VCaP (cell line): ENCODE measurements around the gene FOXJ1.
A peak's percentile ranks its signal among the peaks of the same experiment; 100 is the strongest.

Experiments used
- H3K27ac ChIP-seq: fragments of 450-650 bp; 2 replicates; pipeline ENCODE4 v1.5.1; 2017
- CTCF ChIP-seq: fragments of 450-650 bp; conservative IDR thresholded peaks from 2 replicates; pipeline ENCODE4 v1.5.1; 2017; ENCODE audit warnings: mild to moderate bottlenecking, moderate library complexity

The FOXJ1 gene

GRCh38 chr17:76119409-76120371 is 21.4 kb downstream of the FOXJ1 start:
- H3K27ac ChIP-seq, result no peak overlapping the region

GRCh38 chr17:76115138-76115754 is 25.8 kb downstream of the FOXJ1 start:
- TF ChIP-seq CTCF, result no peak
- H3K27ac ChIP-seq, result no peak overlapping the region

More at GRCh38 chr17:76119409-76120371, 21.4 kb downstream of the FOXJ1 start:
- TF ChIP-seq CTCF, result no peak

- no peak overlapping the region for H3K27ac ChIP-seq
- no peak for TF ChIP-seq CTCF
These were observed 29.1 kb downstream of the FOXJ1 start for GRCh38 chr17:76111956-76112355.

GRCh38 chr17:76107509-76107908 is 33.5 kb downstream of the FOXJ1 start:
- TF ChIP-seq CTCF, result peak; percentile 4; the same call in 1 of the 2 replicates
- H3K27ac ChIP-seq, result no peak overlapping the region

GRCh38 chr17:76106703-76107102 is 34.3 kb downstream of the FOXJ1 start:
- peak overlapping the region; percentile 1; the same call in 1 of the 2 replicates for H3K27ac ChIP-seq
- no peak for TF ChIP-seq CTCF

- TF ChIP-seq CTCF, result no peak
- H3K27ac ChIP-seq, result no peak overlapping the region
These were observed 36.2 kb downstream of the FOXJ1 start for GRCh38 chr17:76104896-76105231.

GRCh38 chr17:76104140-76104895 is 36.7 kb downstream of the FOXJ1 start:
- H3K27ac ChIP-seq, result peak overlapping the region; percentile 87
- no peak for TF ChIP-seq CTCF
